ENCODE data around the gene VTA1.

DNA sequence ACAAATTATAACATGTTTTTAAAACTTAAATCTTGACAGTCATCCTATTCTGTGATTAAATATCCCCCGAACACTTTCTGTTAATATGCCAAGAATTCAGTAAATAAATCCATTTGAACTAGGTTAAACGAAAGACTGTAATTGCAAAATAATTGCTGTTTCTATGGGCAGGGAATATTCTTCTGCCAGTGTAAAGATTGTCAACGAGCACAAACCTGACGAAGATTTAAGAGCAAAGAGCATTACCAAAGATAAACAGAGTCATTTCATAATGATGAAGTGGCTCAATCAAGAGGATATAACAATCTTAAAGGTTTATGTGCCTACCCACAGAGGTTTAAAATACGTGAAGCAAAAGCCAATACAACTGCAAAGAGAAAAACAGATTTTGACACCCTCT, 78.5 kb downstream of the VTA1 start:
- TF ChIP-seq, protein P1, sequence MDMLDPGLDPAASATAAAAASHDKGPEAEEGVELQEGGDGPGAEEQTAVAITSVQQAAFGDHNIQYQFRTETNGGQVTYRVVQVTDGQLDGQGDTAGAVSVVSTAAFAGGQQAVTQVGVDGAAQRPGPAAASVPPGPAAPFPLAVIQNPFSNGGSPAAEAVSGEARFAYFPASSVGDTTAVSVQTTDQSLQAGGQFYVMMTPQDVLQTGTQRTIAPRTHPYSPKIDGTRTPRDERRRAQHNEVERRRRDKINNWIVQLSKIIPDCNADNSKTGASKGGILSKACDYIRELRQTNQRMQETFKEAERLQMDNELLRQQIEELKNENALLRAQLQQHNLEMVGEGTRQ (IDR thresholded peaks at IDR 0.05; ENCODE audit: low read length), result no peak
- TF ChIP-seq, protein P2, sequence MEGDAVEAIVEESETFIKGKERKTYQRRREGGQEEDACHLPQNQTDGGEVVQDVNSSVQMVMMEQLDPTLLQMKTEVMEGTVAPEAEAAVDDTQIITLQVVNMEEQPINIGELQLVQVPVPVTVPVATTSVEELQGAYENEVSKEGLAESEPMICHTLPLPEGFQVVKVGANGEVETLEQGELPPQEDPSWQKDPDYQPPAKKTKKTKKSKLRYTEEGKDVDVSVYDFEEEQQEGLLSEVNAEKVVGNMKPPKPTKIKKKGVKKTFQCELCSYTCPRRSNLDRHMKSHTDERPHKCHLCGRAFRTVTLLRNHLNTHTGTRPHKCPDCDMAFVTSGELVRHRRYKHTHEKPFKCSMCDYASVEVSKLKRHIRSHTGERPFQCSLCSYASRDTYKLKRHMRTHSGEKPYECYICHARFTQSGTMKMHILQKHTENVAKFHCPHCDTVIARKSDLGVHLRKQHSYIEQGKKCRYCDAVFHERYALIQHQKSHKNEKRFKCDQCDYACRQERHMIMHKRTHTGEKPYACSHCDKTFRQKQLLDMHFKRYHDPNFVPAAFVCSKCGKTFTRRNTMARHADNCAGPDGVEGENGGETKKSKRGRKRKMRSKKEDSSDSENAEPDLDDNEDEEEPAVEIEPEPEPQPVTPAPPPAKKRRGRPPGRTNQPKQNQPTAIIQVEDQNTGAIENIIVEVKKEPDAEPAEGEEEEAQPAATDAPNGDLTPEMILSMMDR (IDR thresholded peaks at IDR 0.05; ENCODE audit: control extremely low read depth in 1 of 3, insufficient read depth in 1 of 3, low read depth in 1 of 3, low read length in 3 of 3), result no peak
- TF ChIP-seq SP1 (IDR thresholded peaks at IDR 0.05; ENCODE audit: low read depth, low read length) (no peak), TAF1 (IDR thresholded peaks at IDR 0.05; ENCODE audit: low read depth, low read length) (no peak), KDM1A (IDR thresholded peaks at IDR 0.05; ENCODE audit: borderline replicate concordance, low read length) (no peak), POLR2A (IDR thresholded peaks at IDR 0.05; ENCODE audit: control extremely low read depth in 1 of 2, low read depth in 2 of 2, low read length in 2 of 2) (no peak), GABPA (IDR thresholded peaks at IDR 0.05; ENCODE audit: borderline replicate concordance, insufficient read depth, low read length) (no peak), RXRA (IDR thresholded peaks at IDR 0.05; ENCODE audit: insufficient read depth, low read depth, low read length) (no peak), CHD2 (IDR thresholded peaks at IDR 0.05; ENCODE audit: low read length) (no peak)
- TF ChIP-seq, protein P3, sequence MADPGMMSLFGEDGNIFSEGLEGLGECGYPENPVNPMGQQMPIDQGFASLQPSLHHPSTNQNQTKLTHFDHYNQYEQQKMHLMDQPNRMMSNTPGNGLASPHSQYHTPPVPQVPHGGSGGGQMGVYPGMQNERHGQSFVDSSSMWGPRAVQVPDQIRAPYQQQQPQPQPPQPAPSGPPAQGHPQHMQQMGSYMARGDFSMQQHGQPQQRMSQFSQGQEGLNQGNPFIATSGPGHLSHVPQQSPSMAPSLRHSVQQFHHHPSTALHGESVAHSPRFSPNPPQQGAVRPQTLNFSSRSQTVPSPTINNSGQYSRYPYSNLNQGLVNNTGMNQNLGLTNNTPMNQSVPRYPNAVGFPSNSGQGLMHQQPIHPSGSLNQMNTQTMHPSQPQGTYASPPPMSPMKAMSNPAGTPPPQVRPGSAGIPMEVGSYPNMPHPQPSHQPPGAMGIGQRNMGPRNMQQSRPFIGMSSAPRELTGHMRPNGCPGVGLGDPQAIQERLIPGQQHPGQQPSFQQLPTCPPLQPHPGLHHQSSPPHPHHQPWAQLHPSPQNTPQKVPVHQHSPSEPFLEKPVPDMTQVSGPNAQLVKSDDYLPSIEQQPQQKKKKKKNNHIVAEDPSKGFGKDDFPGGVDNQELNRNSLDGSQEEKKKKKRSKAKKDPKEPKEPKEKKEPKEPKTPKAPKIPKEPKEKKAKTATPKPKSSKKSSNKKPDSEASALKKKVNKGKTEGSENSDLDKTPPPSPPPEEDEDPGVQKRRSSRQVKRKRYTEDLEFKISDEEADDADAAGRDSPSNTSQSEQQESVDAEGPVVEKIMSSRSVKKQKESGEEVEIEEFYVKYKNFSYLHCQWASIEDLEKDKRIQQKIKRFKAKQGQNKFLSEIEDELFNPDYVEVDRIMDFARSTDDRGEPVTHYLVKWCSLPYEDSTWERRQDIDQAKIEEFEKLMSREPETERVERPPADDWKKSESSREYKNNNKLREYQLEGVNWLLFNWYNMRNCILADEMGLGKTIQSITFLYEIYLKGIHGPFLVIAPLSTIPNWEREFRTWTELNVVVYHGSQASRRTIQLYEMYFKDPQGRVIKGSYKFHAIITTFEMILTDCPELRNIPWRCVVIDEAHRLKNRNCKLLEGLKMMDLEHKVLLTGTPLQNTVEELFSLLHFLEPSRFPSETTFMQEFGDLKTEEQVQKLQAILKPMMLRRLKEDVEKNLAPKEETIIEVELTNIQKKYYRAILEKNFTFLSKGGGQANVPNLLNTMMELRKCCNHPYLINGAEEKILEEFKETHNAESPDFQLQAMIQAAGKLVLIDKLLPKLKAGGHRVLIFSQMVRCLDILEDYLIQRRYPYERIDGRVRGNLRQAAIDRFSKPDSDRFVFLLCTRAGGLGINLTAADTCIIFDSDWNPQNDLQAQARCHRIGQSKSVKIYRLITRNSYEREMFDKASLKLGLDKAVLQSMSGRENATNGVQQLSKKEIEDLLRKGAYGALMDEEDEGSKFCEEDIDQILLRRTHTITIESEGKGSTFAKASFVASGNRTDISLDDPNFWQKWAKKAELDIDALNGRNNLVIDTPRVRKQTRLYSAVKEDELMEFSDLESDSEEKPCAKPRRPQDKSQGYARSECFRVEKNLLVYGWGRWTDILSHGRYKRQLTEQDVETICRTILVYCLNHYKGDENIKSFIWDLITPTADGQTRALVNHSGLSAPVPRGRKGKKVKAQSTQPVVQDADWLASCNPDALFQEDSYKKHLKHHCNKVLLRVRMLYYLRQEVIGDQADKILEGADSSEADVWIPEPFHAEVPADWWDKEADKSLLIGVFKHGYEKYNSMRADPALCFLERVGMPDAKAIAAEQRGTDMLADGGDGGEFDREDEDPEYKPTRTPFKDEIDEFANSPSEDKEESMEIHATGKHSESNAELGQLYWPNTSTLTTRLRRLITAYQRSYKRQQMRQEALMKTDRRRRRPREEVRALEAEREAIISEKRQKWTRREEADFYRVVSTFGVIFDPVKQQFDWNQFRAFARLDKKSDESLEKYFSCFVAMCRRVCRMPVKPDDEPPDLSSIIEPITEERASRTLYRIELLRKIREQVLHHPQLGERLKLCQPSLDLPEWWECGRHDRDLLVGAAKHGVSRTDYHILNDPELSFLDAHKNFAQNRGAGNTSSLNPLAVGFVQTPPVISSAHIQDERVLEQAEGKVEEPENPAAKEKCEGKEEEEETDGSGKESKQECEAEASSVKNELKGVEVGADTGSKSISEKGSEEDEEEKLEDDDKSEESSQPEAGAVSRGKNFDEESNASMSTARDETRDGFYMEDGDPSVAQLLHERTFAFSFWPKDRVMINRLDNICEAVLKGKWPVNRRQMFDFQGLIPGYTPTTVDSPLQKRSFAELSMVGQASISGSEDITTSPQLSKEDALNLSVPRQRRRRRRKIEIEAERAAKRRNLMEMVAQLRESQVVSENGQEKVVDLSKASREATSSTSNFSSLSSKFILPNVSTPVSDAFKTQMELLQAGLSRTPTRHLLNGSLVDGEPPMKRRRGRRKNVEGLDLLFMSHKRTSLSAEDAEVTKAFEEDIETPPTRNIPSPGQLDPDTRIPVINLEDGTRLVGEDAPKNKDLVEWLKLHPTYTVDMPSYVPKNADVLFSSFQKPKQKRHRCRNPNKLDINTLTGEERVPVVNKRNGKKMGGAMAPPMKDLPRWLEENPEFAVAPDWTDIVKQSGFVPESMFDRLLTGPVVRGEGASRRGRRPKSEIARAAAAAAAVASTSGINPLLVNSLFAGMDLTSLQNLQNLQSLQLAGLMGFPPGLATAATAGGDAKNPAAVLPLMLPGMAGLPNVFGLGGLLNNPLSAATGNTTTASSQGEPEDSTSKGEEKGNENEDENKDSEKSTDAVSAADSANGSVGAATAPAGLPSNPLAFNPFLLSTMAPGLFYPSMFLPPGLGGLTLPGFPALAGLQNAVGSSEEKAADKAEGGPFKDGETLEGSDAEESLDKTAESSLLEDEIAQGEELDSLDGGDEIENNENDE (IDR thresholded peaks at IDR 0.05; ENCODE audit: insufficient replicate concordance, low read length), result no peak

Data from H1 (cell line).